Neural cell (in vitro differentiated cells): ENCODE data around the gene RPP14. TPM values are rescaled to one million over a fixed set of nuclear protein-coding genes. Genes with fewer than 3 reads are reported as not detected.
"Not testable (repeated sequence)": the region's sequence is repeated elsewhere in the genome, so short reads cannot be mapped to it uniquely, and the experiment has no call there.

Source experiments
- H2AFZ ChIP-seq: fragments of 200-600, 300-800 bp; sonication (generic), shearing (Covaris generic); 2 replicates; pipeline ENCODE4 v1.6.0; 2014; ENCODE audit warnings: low read depth, mild to moderate bottlenecking, antibody characterized with exemption, low read length, moderate library complexity
- H3F3A ChIP-seq: fragments of 200-600 bp; shearing (Covaris generic); 2 replicates; pipeline ENCODE4 v1.6.1; 2016; ENCODE audit warnings: mild to moderate bottlenecking, moderate library complexity, mixed read lengths, antibody characterized with exemption, low read length; ENCODE audit not compliant: insufficient read depth, poor library complexity, severe bottlenecking
- H3K27ac ChIP-seq: fragments of 200-600, 300-800 bp; sonication (generic), shearing (Covaris generic); 2 replicates; pipeline ENCODE4 v1.5.1; 2014; ENCODE audit warnings: mild to moderate bottlenecking, low read length, moderate library complexity
- H3K27me3 ChIP-seq: fragments of 300-800, 200-600 bp; sonication (generic), shearing (Covaris generic); 2 replicates; pipeline ENCODE4 v1.6.0; 2014; ENCODE audit warnings: mild to moderate bottlenecking, low read depth, low read length, moderate library complexity; ENCODE audit not compliant: insufficient read depth
- H3K36me3 ChIP-seq: fragments of 300-800, 200-600 bp; sonication (generic), shearing (Covaris generic); 2 replicates; pipeline ENCODE4 v1.5.1; 2014; ENCODE audit warnings: mild to moderate bottlenecking, antibody characterized with exemption, low read length, moderate library complexity; ENCODE audit not compliant: insufficient read depth
- H3K4me2 ChIP-seq: fragments of 300-800, 200-600 bp; sonication (generic), shearing (Covaris generic); 2 replicates; pipeline ENCODE4 v1.6.0; 2014; ENCODE audit warnings: mild to moderate bottlenecking, low read length
- H3K4me3 ChIP-seq: fragments of 300-800, 200-600 bp; sonication (generic), shearing (Covaris generic); 2 replicates; pipeline ENCODE4 v1.5.1; 2014; ENCODE audit warnings: mild to moderate bottlenecking, low read length, moderate library complexity
- H3K79me2 ChIP-seq: fragments of 200-600 bp; shearing (Covaris generic); replicated peaks from 2 replicates; pipeline ENCODE4 v1.6.0; 2014; ENCODE audit warnings: mild to moderate bottlenecking, low read length, moderate library complexity; ENCODE audit not compliant: insufficient read depth
- H3K9ac ChIP-seq: fragments of 300-800, 200-600 bp; sonication (generic), shearing (Covaris generic); 2 replicates; pipeline ENCODE4 v1.6.1; 2016; ENCODE audit warnings: mild to moderate bottlenecking, low read length, mixed read lengths
- H3K9me2 ChIP-seq: fragments of 200-600 bp; shearing (Covaris generic); 2 replicates; pipeline ENCODE4 v1.6.1; 2016; ENCODE audit warnings: mild to moderate bottlenecking, low read length, mixed read lengths; ENCODE audit not compliant: insufficient read depth
- H3K9me3 ChIP-seq: fragments of 200-600, 300-800 bp; sonication (generic), shearing (Covaris generic); 2 replicates; pipeline ENCODE4 v1.6.1; 2016; ENCODE audit warnings: mild to moderate bottlenecking, mixed run types, low read length, moderate library complexity, mixed read lengths
- H4K20me1 ChIP-seq: fragments of 200-600 bp; shearing (Covaris generic); 2 replicates; pipeline ENCODE4 v1.6.1; 2016; ENCODE audit warnings: mild to moderate bottlenecking, mixed run types; ENCODE audit not compliant: insufficient read depth
- CTCF ChIP-seq: fragments of 450-650 bp; IDR thresholded peaks from 2 replicates; pipeline ENCODE4 v1.5.1; 2014; ENCODE audit warnings: antibody characterized with exemption, mild to moderate bottlenecking, moderate library complexity; ENCODE audit not compliant: poor library complexity, severe bottlenecking
- EP300 ChIP-seq: fragments of 450-650 bp; conservative IDR thresholded peaks from 2 replicates; pipeline ENCODE4 v1.6.1; 2014; ENCODE audit warnings: antibody characterized with exemption, mild to moderate bottlenecking, moderate library complexity; ENCODE audit not compliant: poor library complexity, severe bottlenecking
- EZH2 ChIP-seq: fragments of 200-600, 300-800 bp; shearing (Covaris generic), sonication (generic); IDR thresholded peaks from 2 replicates; pipeline ENCODE4 v1.6.1; 2014; ENCODE audit warnings: antibody characterized with exemption, low read length, borderline replicate concordance, mild to moderate bottlenecking; ENCODE audit not compliant: insufficient read depth, poor library complexity, severe bottlenecking
- MXI1 ChIP-seq: fragments of 450-650 bp; conservative IDR thresholded peaks from 2 replicates; pipeline ENCODE4 v1.6.1; 2014; ENCODE audit warnings: antibody characterized with exemption, mild to moderate bottlenecking; ENCODE audit not compliant: poor library complexity, severe bottlenecking
- POLR2AphosphoS5 ChIP-seq: IDR thresholded peaks from 2 replicates; pipeline ENCODE4 v1.6.1; 2012
- RAD21 ChIP-seq: fragments of 450-650 bp; conservative IDR thresholded peaks from 2 replicates; pipeline ENCODE4 v1.6.1; 2014; ENCODE audit warnings: antibody characterized with exemption, mild to moderate bottlenecking, moderate library complexity
- REST ChIP-seq: IDR thresholded peaks from 2 replicates; pipeline ENCODE4 v1.6.1; 2012; ENCODE audit warnings: borderline replicate concordance
- SMC3 ChIP-seq: fragments of 450-650 bp; conservative IDR thresholded peaks from 2 replicates; pipeline ENCODE4 v1.6.1; 2014; ENCODE audit warnings: antibody characterized with exemption, mild to moderate bottlenecking, moderate library complexity; ENCODE audit not compliant: poor library complexity
- TAF1 ChIP-seq: IDR thresholded peaks from 2 replicates; pipeline ENCODE4 v1.6.1; 2012; ENCODE audit warnings: low read depth
- polyA plus RNA-seq: library from polyadenylated mRNA; depleted of rRNA; stranded (reverse); fragments of >200 nt; gene quantifications from 2 replicates; pipeline ENCODE4 v1.2.3, GENCODE V29; 2014

Gene RPP14
- polyA plus RNA-seq, 1 donor from 2014 or later = 13.0 TPM

DNA sequence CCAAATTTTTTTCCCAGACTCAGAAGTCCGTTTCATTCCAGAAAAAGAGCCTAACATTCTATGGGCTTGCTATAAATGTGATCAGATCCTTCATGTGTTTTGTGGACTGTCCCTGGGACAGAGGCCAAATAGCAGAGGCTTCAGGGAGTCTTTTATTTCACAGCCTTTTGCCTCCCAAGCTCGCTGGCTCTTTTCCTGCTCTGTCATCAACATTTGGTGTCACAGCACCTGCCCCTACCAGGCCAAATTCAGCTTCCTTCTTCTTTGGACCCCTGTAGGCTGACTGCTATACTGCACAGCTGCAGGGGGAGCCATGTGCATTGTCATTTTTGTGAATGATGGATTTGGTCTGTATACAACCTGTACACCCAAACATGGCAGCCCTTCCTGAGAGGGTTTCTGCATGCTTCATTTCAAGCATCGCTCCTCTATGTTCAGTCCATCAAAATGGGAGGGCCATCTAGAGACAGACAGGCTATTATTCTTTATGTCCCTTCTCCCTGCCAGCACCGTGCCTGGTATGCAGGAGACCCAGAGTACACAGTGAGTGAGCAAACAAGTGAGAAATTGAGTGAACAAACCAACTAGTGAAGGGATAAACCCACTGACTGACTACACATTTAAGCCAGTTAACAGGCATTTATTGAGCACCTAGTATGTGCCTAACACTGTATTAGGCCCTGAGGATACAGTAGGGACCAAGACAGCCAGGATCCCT lies 17.9 kb upstream of the RPP14 start:
- Histone ChIP-seq H3K36me3 (no peaks in the 10 kb centered on the region), H3K27me3 (no peaks in the 10 kb centered on the region), H3K27ac (no peak overlapping the region), H3K9me3 (no peaks in the 10 kb centered on the region), H3F3A (no peaks in the 10 kb centered on the region), H3K79me2 (no peaks in the 10 kb centered on the region), H2AFZ (no peak overlapping the region), H3K4me2 (no peak overlapping the region), H3K4me3 (no peak overlapping the region), H3K9me2 (no peaks in the 10 kb centered on the region), H4K20me1 (no peaks in the 10 kb centered on the region), H3K9ac (no peak overlapping the region)
- TF ChIP-seq MXI1 (no peak), EP300 (no peak), CTCF (no peak), REST (no peak), RAD21 (no peak), EZH2 (no peak), SMC3 (no peak), POLR2AphosphoS5 (no peak), TAF1 (no peak)

DNA sequence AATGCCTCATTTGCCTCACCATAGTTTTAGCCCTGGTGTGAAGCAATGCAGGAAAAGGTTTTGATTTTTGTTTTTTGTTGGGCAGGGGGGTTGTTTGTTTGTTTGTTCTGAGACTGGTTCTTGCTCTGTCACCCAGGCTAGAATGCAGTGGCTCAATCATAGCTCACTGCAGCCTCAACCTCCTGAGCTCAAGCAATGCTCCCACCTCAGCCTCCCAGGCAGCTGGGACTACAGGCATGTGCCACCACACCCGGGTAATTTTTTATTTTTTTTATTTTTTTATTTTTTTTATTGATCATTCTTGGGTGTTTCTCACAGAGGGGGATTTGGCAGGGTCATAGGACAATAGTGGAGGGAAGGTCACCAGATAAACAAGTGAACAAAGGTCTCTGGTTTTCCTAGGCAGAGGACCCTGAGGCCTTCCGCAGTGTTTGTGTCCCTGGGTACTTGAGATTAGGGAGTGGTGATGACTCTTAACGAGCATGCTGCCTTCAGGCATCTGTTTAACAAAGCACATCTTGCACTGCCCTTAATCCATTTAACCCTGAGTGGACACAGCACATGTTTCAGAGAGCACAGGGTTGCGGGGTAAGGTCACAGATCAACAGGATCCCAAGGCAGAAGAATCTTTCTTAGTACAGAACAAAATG lies 17.0 kb upstream of the RPP14 start:
- not testable (repeated sequence) for H3K27ac ChIP-seq, H3F3A ChIP-seq

DNA sequence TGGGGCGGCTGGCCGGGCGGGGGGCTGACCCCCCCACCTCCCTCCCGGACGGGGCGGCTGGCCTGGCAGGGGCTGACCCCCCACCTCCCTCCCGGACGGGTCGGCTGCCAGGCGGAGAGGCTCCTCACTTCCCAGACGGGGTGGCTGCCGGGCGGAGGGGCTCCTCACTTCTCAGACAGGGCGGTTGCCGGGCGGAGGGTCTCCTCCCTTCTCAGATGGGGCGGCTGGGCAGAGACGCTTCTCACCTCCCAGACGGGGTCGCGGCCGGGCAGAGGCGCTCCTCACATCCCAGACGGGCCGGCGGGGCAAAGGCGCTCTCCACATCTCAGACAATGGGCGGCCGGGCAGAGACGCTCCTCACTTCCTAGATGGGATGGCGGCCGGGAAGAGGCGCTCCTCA lies 15.6 kb upstream of the RPP14 start:
- H3K27me3 ChIP-seq, H3K36me3 ChIP-seq, H3K4me3 ChIP-seq, H3K27ac ChIP-seq, H3K9me2 ChIP-seq, H3K9me3 ChIP-seq, H3K9ac ChIP-seq, H3K4me2 ChIP-seq, H4K20me1 ChIP-seq, H3F3A ChIP-seq, H3K79me2 ChIP-seq, H2AFZ ChIP-seq: not testable (repeated sequence)

More for the DNA sequence above, 17.0 kb upstream of the RPP14 start:
- H3K4me3 ChIP-seq, H3K9ac ChIP-seq, H3K79me2 ChIP-seq, H3K4me2 ChIP-seq, H2AFZ ChIP-seq, H4K20me1 ChIP-seq, H3K9me2 ChIP-seq, H3K9me3 ChIP-seq, H3K36me3 ChIP-seq, H3K27me3 ChIP-seq: not testable (repeated sequence)
